GM10248 (cell line): ENCODE data around the gene MYBBP1A.

ENCODE experiments used
- CTCF ChIA-PET: fragments of 300-600 bp; sonication (Branson Sonifier 250); formaldehyde crosslinking; extraction: SDS; loops from one replicate; lab custom pipeline; 2021; ENCODE audit warnings: antibody characterized with exemption; lab: Yijun Ruan, JAX
- POLR2A ChIA-PET: fragments of 350-650 bp; sonication (Branson Sonifier 250); formaldehyde crosslinking; extraction: SDS; loops from one replicate; lab custom pipeline; 2020; ENCODE audit warnings: antibody characterized with exemption; lab: Yijun Ruan, JAX
- DNase-seq: peaks from one replicate; pipeline ENCODE4 v3.0.0; 2012; ENCODE audit errors: extremely low spot score
- CTCF ChIP-seq: IDR thresholded peaks from 2 replicates; pipeline ENCODE4 v1.5.1; 2012; ENCODE audit warnings: mild to moderate bottlenecking, low read depth; ENCODE audit errors: extremely low read depth, missing control alignments, control extremely low read depth

MYBBP1A gene

GRCh38 chr17:4498461-4499397, 56.5 kb downstream of the MYBBP1A start, which contains the start of gene SPNS2:
Gene SPNS2 (plus strand): TSS chr17:4498881. CDS start chr17:4499048, 167 bp downstream.
- POLR2A ChIA-PET: no interaction called here
- no peak for TF ChIP-seq CTCF
- peak; percentile 82 for DNase-seq

GRCh38 chr17:4497101-4497824, 57.9 kb downstream of the MYBBP1A start:
- POLR2A ChIA-PET: no interaction called here
- CTCF ChIA-PET: interaction anchor here (1.1 kb wide), 1 partner anchor 14 kb away, joined by 3 read pairs; no protein-coding TSS in a partner anchor
- peak; percentile 53 for DNase-seq
- no peak for TF ChIP-seq CTCF

More at GRCh38 chr17:4498461-4499397, 56.5 kb downstream of the MYBBP1A start, which contains the start of gene SPNS2:
- CTCF ChIA-PET: no interaction called here

- CTCF ChIA-PET: no interaction called here
- no peak for DNase-seq
- no peak for TF ChIP-seq CTCF
- POLR2A ChIA-PET: interaction anchor here (0.6 kb wide), 1 partner anchor 857 kb away, joined by 3 read pairs; the partner anchor contains the start of gene SHPK
These were observed 62.2 kb downstream of the MYBBP1A start for GRCh38 chr17:4492721-4493561.

- TF ChIP-seq CTCF: no peak
- CTCF ChIA-PET: no interaction called here
- DNase-seq: no peak
- POLR2A ChIA-PET: no interaction called here
These were observed 64.5 kb downstream of the MYBBP1A start for GRCh38 chr17:4490637-4491061.

GRCh38 chr17:4490109-4490591, 65.0 kb downstream of the MYBBP1A start:
- CTCF ChIA-PET: no interaction called here
- no peak for DNase-seq
- POLR2A ChIA-PET: no interaction called here
- no peak for TF ChIP-seq CTCF
